NB4 (cell line): ENCODE data around the gene DYRK4.

Experiments
- CTCF ChIP-seq: IDR thresholded peaks from one replicate; pipeline ENCODE4 v1.5.1; 2012; ENCODE audit warnings: low read depth, low read length
- MAX ChIP-seq: IDR thresholded peaks from 2 replicates; pipeline ENCODE4 v1.6.1; 2011; ENCODE audit warnings: low read depth, low read length
- POLR2A ChIP-seq: IDR thresholded peaks from 2 replicates; pipeline ENCODE4 v1.6.1; 2011; ENCODE audit warnings: mild to moderate bottlenecking; ENCODE audit not compliant: insufficient read length; ENCODE audit errors: extremely low read depth

DNA sequence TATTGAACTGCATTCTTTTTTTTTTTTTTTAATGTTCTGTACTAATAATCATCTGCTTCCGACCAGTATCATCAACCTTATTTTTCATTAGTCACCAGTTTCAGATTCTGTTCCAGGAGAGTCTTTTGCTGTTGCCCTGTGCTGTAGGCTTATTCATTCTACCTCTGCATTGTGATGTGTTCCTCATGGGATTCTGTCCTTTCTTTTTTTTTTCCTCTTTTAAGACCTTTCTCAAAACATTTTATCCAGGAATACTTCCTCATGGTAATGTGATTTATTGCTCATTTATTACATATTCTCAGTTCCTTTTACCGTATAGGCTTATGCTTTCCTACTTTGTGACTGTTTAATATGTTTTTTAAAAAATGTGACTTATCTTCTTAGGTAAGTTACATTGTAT, 91.7 kb downstream of the DYRK4 start:
- TF ChIP-seq CTCF (no peak), POLR2A (no peak), MAX (no peak)
